ENCODE data around the gene SH3BP4.
"Not testable (repeated sequence)": the region's sequence is repeated elsewhere in the genome, so short reads cannot be mapped to it uniquely, and the experiment has no call there.

The SH3BP4 gene

DNA sequence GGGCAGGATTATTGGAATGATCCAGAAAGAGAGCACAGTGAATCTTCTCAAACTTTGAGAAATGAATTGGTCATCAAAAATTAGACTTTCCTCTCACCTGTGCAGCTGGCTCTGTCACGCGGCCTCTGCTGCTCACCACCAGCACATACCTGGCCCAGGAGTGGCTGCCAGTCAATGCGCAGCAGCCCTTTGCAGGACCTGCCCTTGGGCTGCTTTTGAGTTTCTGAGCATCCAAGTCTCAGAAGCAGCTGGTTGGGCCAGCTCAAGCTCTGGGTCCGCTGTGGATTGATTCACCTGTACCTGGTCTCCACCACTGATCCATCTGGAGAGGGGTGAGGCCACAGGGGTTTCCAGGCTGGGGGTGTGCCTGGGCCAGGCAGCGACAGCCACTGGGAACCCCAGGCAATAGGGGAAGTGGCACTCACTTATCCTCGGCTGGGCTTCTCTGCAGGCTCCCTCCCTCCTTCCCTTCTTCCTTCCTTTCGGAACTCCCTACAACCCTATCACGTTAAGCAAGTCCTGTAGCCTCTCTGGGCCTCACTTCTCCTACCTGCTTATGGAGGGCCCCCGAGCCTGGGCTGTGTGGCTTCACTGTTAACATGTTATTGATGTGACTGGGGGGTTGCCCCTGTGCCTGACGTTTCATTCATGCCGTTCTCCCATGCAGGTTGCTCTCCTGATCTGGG is 48.1 kb downstream of the SH3BP4 start:
- DNase-seq = no peak

DNA sequence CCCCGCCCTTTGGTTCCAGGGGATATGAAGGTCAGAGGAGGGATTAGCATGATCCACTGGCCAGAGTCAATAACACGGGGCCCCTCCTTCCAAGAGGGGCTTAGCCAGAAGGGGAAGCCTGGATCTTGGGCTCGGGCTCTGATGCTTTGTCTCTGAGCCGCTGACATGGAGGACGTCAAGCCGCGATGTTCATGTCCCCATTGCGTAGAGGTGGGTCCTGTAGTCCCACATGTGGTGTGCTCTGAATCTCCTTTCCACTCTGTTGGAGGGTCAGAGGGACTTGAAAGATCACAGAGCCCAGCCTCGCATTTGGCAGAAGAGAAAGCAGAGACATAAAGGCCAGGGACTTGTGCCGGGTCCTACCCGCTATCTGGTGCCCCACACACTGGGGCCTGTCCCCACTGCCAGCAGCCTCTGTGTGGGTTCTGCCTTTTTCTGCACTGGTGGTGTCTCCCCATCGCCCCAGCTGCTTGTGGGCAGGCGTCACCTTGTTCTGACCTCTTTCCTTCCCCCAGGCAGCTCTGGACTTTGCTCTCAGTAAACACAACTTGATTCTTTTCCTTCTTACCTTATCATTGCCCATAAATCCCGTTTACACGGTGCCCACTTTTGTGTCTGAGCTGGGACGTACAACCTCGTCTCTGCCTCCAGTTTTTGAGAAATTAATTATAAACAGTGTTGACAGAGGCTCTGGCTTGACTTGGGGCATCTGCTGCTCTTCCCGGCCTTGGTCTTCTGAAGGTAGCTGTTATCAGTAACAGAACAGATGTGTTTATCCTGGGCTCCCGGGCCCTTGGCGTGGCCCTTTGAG is 48.8 kb downstream of the SH3BP4 start:
- no peak for DNase-seq

DNA sequence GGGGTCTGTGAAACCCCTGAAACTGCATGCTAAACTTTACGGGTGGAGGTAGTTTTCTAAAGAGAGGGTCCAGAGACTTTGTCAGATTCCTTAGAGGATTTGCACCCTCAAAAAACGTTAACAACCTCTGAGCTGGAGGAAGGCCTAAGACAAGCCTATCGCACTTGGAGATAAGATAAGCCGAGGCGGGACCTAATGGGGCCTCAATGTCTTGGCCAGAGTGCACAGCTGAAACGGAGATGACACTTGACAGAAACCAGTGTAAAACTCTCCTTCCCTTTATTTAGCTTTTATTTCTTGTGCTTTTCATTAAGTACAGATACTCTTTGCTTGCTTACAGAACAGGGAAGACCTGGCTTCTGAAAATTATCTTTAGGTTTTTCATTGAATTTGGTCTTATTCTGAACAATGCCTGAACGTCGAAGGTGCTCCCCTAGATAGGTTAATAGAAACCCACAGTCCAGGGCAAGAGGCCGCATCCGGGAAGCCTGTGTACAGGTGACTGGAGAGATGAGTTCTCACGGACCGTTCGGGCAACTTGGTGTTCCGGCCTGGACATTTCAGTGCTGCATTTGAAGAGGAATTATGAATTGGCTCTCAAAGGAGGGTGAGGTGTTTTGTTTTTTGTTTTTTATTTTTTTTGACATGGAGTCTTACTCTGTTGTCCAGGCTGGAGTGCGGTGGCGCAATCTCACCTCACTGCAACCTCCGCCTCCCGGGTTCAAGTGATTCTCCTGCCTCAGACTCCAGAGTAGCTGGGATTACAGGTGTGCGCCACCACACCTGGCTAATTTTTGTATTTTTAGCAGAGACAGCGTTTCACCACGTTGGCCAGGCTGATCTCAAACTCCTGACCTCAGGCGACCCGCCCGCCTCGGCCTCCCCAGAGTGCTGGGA is 49.7 kb downstream of the SH3BP4 start:
- no peak for DNase-seq

DNA sequence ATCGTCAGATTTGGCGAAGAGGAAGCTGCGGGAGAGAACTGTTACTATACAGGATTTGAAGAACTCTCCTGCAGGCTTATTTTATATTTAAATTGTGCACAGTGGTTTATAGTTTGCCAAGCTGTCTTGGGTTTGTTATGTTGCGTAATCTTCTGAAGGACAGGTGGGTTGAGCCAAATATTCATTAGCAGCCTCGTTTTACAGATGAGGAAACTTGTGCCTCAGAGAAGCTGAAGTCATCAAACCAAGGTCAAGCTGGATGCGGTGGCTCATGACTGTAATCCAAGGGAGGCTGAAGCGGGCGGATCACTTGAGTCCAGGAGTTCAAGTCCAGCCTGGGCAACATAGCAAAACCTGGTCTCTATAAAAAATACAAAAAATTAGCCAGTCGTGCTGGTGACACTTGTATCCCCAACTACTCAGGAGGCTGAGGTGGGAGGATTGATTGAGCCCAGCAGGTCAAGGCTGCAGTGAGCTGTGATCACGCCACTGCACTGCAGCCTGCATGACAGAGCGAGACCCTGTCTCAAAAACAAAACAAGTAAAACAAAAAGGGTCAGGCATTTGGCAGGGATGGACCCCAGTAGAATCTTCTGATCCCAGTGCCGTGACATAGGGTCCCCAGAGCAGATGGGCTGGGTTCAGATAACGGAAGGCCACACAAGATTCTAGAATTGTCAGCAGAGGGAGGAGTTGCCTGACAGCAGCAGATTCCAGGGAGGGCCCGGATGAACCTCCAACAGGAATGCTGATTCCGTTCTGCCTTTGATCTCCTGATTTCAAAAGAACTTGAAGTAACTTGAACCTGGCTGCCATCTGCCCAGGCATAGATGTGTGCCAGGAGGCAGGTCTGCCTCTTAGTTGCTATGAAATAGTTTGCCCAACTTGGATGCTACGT is 50.6 kb downstream of the SH3BP4 start:
- DNase-seq = no peak

DNA sequence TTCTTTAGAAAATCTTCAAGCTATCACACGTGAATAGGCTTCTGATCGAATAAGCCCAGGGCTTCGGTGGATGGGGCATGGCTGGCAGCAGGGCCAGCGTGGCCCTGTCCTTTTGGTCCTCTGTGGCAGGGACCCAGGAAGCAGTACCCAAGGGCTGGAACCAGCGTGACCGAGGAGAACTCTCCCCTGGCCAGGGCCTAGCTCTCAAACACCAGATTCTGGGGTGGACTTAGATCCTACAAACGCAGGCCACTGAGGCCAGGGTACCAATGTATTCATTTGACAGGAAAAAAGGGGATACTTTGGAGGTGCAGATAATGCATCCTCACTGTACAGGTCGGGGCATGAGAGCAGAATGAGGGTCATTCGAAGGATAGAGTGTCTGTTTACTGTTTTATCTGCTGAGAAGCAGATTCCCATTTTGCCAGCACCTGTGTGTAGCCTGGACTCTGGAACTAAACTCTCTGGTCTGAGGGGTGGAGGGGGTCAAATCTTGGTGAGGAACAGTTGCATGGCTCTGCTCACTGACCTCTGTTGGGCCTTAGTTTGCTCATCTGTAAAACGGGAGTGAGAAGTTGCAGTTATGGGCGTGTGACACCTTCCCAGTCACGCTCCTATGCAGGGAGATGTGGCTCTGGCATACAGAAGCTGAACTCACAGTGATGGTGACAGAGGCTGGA is 51.4 kb downstream of the SH3BP4 start:
- DNase-seq = no peak

DNA sequence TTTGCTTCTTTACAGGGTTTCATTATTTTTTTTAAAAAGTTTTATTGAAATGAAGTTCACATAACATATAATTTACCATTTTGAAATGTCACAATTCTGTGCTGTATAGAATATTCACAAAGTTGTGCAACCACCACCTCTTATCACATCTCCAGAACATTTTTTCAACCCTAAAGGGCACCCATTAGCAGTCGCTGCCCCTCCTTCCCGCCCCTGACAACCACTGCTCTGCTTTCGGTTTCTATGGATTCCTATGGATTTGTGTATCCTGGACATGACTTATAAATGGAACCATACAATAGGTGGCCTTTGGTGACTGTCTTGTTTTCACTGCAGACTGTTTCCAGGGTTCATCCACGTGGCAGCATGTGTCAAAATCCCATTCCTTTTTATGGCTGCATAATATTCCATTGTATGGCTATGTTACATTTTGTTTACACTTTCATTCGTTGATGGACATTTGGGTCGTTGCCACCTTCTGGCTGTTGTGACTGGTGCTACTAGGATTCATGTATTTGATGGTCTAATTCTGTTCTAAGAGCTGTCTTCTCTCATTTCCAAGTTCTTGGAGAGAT is 52.6 kb downstream of the SH3BP4 start:
- no peak for DNase-seq

DNA sequence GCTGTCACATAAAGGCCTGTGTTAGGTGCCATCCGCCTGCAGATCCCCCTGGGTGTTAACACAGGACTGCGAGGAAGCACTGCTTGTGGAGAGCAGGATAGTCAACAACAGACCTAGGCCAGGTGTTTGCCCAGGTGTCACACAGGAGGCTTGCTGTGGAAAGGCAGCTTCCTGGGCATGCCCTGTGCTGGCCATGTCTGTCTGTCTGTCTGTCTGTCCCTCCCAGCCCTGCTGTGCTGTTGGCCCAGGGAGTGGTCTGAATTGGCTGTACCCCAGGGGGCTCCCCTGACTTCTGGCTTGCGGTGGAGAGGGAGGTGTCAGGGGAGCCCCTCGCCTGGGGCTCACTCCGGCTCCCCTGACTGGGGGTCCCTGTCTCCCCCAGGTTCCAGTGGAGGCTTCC is 53.2 kb downstream of the SH3BP4 start:
- no peak for DNase-seq

DNA sequence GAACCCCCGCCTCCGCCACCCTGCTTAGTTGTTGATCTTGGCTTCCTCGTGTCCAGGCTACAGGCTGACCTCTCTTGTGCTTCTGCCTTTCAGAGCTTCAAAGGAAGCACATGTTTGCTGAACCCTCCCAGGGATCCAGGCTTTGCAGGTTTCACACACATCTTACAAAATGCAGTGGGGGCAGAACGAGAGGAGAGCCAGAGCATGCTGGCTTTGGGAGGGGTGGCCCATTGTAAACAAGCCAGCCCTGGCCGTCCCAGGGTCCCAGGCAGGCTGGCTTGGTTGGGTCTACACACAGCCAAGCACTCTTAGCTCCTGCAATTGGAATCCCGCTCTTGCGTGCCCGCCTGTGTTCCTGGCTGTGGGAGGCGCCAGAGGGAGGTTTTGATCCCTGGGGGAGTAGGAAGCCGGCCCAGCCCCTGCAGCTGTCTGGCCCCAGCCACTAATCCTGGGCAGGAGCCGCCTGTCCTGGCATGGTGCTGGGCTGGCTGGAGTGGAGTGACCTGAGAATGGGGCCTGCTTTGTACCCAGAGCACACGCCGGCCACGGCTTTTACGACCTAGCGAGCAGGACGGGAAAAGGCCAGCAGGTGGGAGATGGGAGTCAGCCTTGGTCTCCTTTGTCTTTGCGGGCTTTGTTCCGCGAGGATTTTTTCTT is 53.9 kb downstream of the SH3BP4 start:
- DNase-seq = no peak

DNA sequence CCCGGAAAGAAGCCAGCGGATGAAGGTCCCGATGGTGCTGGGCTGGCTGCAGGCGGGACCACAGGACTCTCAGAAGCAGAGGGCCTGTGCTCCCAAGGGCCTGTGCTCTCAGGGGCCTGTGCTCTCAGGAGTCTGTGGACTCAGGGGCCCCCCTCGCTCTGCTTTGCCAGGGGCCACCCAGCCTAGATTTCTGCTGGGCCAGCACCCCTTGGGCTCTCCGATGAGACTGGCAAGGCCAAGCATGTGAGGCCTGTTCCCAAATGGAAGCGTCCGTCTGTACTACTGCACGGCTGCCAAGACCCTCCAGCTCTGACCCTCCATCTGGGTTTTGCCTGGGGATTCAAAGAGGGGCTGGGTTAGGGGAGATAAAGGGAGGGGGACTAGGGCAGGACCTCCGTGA is 54.6 kb downstream of the SH3BP4 start:
- DNase-seq = no peak

DNA sequence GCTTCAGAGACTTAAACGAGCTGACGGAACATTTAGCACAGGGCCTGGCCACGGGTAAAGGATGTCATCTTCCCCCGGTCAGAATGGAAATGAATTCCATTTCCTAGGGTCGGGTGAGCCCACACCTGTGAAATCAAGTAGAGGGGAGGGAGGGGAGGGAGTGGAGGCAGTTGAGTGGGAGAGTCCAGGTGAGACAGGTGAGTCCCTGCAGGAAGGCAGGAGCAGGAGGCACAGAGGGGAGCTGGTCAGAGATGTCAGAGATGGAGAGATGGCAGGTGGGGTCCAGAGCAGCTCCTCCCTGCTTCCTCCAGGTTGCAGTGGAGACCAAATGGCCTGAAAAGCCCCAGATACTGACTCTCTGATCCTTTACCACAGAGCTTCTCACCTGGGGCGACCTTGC is 55.2 kb downstream of the SH3BP4 start:
- DNase-seq = no peak

DNA sequence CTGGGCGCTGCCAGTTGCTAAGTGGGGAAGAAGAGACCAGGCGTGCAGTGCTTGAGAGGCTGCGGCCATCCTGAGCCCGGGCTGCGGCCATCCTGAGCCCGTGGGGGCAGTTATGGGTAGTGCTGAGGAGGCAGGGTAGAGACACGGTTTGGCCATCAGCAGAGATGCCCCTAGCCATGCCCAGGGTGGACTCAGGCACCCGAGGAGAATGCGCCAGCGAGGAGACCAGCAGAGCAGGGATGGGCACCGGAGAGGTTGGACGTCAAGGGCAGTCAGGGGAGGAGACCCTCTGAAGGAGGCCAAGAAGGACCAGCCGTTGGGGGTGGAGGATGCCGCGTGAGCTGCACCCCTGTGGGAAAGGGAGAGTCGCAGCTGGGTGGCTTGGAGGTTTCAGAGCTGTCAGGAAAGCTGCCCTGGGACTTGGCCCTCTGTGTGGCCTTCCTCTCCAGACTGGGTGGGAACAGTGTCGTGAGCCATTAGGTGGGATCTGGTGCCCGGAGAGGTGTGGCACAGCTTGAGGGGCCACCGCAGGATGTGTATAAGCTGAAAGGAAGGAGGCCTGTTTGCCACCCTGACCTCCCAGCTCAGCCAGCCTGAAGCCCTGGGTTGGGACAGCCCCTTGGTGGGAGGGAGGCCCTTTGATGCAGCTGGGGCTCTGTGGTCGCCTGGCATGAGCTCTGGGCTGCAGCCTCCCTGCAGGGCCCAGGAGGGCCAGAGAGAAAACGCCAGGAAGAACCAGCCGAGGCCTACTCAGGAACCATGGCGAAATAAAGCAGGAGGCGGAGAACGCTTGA is 56.0 kb downstream of the SH3BP4 start:
- DNase-seq = no peak

DNA sequence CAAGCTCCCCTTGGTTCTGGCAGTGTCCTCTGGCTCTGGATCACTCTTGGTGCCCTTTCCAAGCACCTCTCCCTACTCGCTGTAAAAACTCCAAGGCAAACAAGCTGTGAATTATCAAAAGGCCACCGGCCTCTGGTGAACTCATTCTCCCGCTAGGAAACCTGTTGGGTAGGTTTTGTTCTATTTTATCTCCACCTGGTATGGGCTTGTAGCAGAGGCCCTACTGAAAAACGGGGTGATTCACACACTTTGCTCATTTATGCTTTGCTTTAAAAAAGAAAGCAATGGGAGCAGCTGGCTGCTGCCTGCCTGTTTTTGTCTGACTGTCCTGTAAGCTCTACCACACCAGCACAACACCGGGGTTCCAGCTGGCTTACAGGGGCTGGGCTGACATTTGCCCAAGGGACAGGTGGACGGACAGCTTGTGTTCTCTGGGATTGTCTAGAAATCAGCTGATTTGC is 56.8 kb downstream of the SH3BP4 start:
- DNase-seq = no peak

DNA sequence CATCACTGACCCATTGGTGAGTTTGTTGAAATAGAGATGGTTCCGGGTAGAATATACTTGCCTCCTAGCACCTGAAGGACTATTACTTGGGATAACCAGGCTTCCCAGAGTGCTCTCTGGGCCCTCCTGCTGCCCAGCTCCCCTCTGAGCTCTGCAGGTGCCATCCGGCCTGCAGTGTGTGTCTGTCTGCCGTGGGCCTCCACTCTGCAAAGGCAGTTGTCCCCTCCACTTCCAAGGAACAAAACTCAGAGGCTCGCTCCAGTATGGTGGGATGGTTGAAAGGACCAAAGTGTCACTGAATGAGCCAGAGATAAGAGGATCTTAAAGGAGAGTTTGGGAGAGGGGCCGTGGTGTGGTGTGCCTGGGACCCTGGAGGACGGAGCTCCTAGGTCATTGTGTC is 57.3 kb downstream of the SH3BP4 start:
- no peak for DNase-seq

DNA sequence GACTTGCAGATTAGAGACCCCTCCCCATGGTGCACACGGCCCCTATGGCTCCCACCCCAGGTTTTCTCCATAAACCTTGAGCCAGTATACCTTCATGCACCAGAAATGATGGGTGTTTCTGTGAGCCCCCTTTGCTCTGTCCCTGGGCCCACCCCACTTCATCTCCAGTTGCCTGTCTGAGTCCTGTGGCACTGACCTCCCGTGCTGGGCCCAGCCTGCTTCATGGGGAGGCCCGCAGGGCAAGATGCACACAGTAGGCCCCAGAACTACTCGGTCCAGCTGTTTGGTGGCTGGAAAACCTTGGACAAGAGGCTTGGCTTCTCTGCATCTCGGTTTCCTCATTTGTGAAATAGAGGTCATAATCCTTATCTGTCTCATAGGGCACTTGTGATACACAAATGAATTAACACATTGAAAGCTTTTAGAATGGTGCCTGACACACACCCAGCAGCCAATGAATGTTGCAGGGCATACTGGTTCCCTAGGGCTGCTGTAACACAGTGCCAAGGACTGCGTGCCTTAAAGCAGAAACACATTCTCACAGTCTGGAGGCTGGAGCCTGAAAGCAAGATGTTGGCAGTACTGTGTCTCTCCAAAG is 58.4 kb downstream of the SH3BP4 start:
- DNase-seq = no peak

DNA sequence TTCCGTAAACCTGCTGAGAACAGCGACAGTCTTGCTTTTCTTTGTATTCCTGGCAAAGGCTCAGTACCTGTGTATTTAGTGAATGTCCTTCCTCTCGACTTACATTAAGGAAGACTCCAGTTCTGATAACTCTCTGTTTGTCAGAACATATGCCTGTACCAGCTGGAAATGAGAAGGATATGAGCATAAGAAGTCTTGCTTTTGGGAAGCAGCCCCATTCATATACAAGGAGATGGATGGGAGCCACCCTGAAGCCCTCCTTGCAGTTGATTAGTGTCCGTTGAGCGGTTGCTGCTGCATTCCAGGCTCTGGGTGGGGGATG is 59.8 kb downstream of the SH3BP4 start:
- DNase-seq = no peak

DNA sequence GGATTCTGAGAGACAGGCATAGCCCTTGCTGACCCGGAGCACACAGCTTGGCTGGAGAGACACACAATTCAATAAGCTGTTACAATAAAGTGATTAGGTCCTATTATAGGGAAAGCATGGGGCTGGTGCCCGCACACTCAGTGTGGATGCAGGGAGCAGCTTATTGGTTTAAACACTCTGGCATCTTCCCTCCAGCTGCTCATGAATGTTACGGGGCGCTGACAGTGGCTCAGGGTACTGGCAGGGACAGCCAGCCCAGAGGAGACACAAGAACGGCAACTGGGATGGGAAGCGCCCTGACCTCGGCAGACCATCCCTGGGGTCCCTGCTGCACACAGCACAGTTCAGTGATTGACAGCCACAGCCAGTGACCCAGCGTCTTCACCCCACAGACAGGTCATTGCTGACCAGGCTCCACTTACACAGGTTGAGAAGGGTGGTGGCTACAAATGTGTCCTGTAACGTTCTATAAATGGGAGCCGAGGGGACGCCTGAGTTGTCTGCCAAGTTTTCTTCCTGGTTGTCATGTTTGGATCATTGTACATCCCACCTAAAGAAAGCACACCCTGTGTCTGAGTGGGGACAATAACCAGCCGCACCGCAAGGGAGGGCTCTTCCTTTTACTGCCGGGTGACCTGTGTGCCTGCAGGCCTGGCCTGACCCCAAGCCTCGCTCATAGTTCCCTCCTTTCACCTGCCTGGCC is 60.3 kb downstream of the SH3BP4 start:
- DNase-seq = no peak

DNA sequence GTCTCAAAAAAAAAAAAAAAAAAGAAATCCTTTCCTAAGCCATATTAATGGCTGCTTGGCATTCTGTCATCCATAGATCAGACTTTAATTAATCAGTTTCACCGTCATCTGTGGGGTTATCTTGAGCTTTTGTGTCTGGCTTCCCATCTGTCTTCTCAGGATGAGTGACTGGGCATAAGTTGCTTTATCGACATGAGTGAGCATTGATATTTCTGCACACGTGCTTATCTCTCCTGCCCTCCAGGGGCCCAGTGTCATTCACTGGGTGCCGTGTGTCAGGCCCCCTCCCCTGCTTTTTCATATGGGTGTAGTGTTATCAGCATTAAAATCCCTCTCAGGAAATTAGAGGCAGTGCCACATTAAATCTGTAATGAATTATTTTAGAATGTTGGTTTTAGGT is 65.6 kb downstream of the SH3BP4 start:
- no peak for DNase-seq

DNA sequence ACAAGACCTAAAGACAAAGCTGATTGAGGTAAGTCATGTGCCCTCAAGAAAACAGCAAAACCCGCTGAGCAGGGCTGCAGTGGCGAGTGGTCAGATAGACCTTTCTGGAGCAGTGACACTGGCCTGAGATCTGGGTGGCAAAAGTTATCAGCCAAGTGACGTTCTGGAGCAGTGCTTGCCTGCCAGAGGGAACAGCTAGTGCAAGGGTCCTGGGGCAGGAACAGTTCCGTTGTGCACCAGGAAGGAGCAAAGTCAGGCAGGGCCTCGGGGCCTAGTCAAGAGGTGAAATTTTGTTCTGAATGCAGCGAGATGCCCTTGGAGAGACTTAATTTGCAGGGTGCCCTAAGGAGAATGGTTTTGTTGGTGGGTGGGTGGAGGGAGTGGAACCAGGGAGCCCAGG is 67.0 kb downstream of the SH3BP4 start:
- no peak for DNase-seq

DNA sequence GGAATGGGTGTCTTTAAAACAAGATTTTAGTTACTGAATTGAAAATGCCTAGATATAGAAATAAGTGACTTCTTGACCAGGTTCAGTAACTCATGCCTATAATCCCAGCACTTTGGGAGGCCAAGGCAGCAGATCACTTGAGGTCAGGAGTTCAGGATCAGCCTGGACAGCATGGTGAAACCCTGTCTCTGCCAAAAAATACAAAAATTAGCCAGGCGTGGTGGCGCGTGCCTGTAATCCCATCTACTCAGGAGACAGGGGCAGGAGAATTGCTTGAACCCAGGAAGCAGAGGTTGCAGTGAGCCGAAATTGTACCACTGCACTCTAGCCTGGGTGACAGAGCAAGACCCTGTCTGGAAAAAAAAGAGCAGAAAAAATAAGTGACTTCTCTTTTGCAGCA is 68.3 kb downstream of the SH3BP4 start:
- not testable (repeated sequence) for DNase-seq

All from activated CD4-positive, alpha-beta T cell treated with anti-CD3 and anti-CD28 coated beads, Interleukin-10, Interleukin-2, amounts not matched to agents 100 ng/mL and 50 ng/mL, durations not matched to agents 16 hours and 8 hours (primary cell).